Smooth muscle cell (in vitro differentiated cells): ENCODE results near the gene GPR39. TPM values are rescaled to one million over a fixed set of nuclear protein-coding genes. Genes with fewer than 3 reads are reported as not detected.

Experiments used
- DNase-seq: peaks from one replicate; lab custom pipeline; 2025; ENCODE audit not compliant: unreplicated experiment; lab: John Stamatoyannopoulos, UW
- H2AFZ ChIP-seq: fragments of 200-600 bp; sonication (generic); 2 replicates; pipeline ENCODE4 v1.6.0; 2016; ENCODE audit warnings: antibody characterized with exemption, low read depth, mild to moderate bottlenecking
- H3F3A ChIP-seq: fragments of 200-600 bp; sonication (generic); 2 replicates; pipeline ENCODE4 v1.6.0; 2017; ENCODE audit warnings: antibody characterized with exemption, low read depth
- H3K27ac ChIP-seq: fragments of 200-600 bp; sonication (generic); 2 replicates; pipeline ENCODE4 v1.5.1; 2016; ENCODE audit warnings: low read depth, mild to moderate bottlenecking
- H3K27me3 ChIP-seq: fragments of 200-600 bp; sonication (generic); 2 replicates; pipeline ENCODE4 v1.6.1; 2016; ENCODE audit warnings: low read depth, mild to moderate bottlenecking
- H3K36me3 ChIP-seq: fragments of 200-600 bp; sonication (generic); 2 replicates; pipeline ENCODE4 v1.5.1; 2016; ENCODE audit warnings: low read depth
- H3K4me1 ChIP-seq: fragments of 200-600 bp; sonication (generic); 2 replicates; pipeline ENCODE4 v1.5.1; 2016; ENCODE audit warnings: low read depth
- H3K4me2 ChIP-seq: fragments of 200-600 bp; sonication (generic); 2 replicates; pipeline ENCODE4 v1.6.0; 2016; ENCODE audit warnings: mild to moderate bottlenecking
- H3K4me3 ChIP-seq: fragments of 200-600 bp; sonication (generic); 2 replicates; pipeline ENCODE4 v1.5.1; 2016; ENCODE audit warnings: mild to moderate bottlenecking
- H3K79me2 ChIP-seq: fragments of 200-600 bp; sonication (generic); 2 replicates; pipeline ENCODE4 v1.6.0; 2016; ENCODE audit warnings: low read depth, mild to moderate bottlenecking
- H3K9ac ChIP-seq: fragments of 200-600 bp; sonication (generic); 2 replicates; pipeline ENCODE4 v1.6.0; 2016; ENCODE audit warnings: low read depth
- H3K9me3 ChIP-seq: fragments of 200-600 bp; sonication (generic); replicated peaks from 2 replicates; pipeline ENCODE4 v1.5.1; 2016; ENCODE audit warnings: low read depth
- H4K20me1 ChIP-seq: fragments of 200-600 bp; sonication (generic); 2 replicates; pipeline ENCODE4 v1.6.0; 2016; ENCODE audit warnings: low read depth
- CTCF ChIP-seq: fragments of 200-600 bp; sonication (generic); IDR thresholded peaks from 2 replicates; pipeline ENCODE4 v1.5.1; 2017; ENCODE audit warnings: borderline replicate concordance, mild to moderate bottlenecking, antibody characterized with exemption; ENCODE audit not compliant: insufficient read depth, poor library complexity, severe bottlenecking
- WGBS: methylation state at CpG from one replicate; pipeline ENCODE4 v1.1.7; 2016; ENCODE audit warnings: low lambda C conversion rate; 5-methylcytosine and 5-hydroxymethylcytosine counted together
- polyA plus RNA-seq: library from polyadenylated mRNA; unstranded; fragments of >200 nt; fragmentation: Nextera tagmentation; extraction: Ambion mirVana; gene quantifications from 2 replicates; pipeline ENCODE4 v1.2.1, GENCODE V29; 2016
- total RNA-seq: library from RNA; depleted of rRNA; stranded (reverse); fragments of >200 nt; gene quantifications from 2 replicates; pipeline ENCODE4 v1.2.3, GENCODE V29; 2014

Gene GPR39
- total and polyA plus RNA-seq, 2 experiments from 2014 or later = 0.87 to 1.4 TPM

- no peak overlapping the region for H3K4me2 ChIP-seq
- no peaks in the 10 kb centered on the region for H4K20me1 ChIP-seq
- no peak overlapping the region for H3K9ac ChIP-seq
- H2AFZ ChIP-seq = no peak overlapping the region
- 90% methylated on average over 3 of the region's 3 CpGs for WGBS
- no peaks in the 10 kb centered on the region for H3K79me2 ChIP-seq
- H3K27me3 ChIP-seq = no peaks in the 10 kb centered on the region
- H3K4me3 ChIP-seq = no peak overlapping the region
- H3K36me3 ChIP-seq = no peaks in the 10 kb centered on the region
- DNase-seq = no peak
- H3F3A ChIP-seq = no peaks in the 10 kb centered on the region
- H3K4me1 ChIP-seq = peaks cover 8% of the 10 kb centered on the region
- no peaks in the 10 kb centered on the region for H3K9me3 ChIP-seq
- no peak for TF ChIP-seq CTCF
- no peak overlapping the region for H3K27ac ChIP-seq
These were observed 170.2 kb downstream of the GPR39 start for GRCh38 chr2:132586835-132587234.

GRCh38 chr2:132588576-132588975, 172.0 kb downstream of the GPR39 start:
- Histone ChIP-seq H3K4me3 (no peak overlapping the region), H3K27me3 (no peaks in the 10 kb centered on the region), H3K27ac (no peak overlapping the region), H3K4me1 (peaks cover 8% of the 10 kb centered on the region), H3K79me2 (no peaks in the 10 kb centered on the region), H3K36me3 (no peaks in the 10 kb centered on the region), H3K9ac (no peak overlapping the region), H3K4me2 (no peak overlapping the region), H3K9me3 (no peaks in the 10 kb centered on the region), H4K20me1 (no peaks in the 10 kb centered on the region), H3F3A (no peaks in the 10 kb centered on the region), H2AFZ (no peak overlapping the region)
- TF ChIP-seq CTCF = no peak
- no peak for DNase-seq
- WGBS = 100% methylated on average over 1 of the region's 1 CpG

- H3K27ac ChIP-seq = no peak overlapping the region
These were observed 172.7 kb downstream of the GPR39 start for GRCh38 chr2:132589111-132589830.

More at GRCh38 chr2:132589111-132589830, 172.7 kb downstream of the GPR39 start:
- 63% methylated on average over 8 of the region's 8 CpGs for WGBS
- no peak overlapping the region for H2AFZ ChIP-seq
- TF ChIP-seq CTCF = no peak
- no peak overlapping the region for H3K4me2 ChIP-seq
- no peak overlapping the region for H3K4me3 ChIP-seq
- no peaks in the 10 kb centered on the region for H3K9me3 ChIP-seq
- H3K9ac ChIP-seq = no peak overlapping the region
- DNase-seq = no peak
- H3K4me1 ChIP-seq = peaks cover 8% of the 10 kb centered on the region
- no peaks in the 10 kb centered on the region for H3F3A ChIP-seq
- H4K20me1 ChIP-seq = no peaks in the 10 kb centered on the region
- H3K79me2 ChIP-seq = no peaks in the 10 kb centered on the region
- H3K27me3 ChIP-seq = no peaks in the 10 kb centered on the region
- H3K36me3 ChIP-seq = no peaks in the 10 kb centered on the region
